GM11168 (cell line): ENCODE results near the gene PITPNM3.
"Not testable (repeated sequence)": the region's sequence is repeated elsewhere in the genome, so short reads cannot be mapped to it uniquely, and the experiment has no call there.

Experiments
- in situ Hi-C: fragments of 300-500 bp; cut with MboI; formaldehyde crosslinking; loops from one replicate; pipeline ENCODE4 v1.12.0; 2022; ENCODE audit warnings: low sequenced_read_pairs; ENCODE audit not compliant: unreplicated experiment

PITPNM3 gene

GRCh38 chr17:6556121-6557039 is at the start of gene PITPNM3:
PITPNM3 (minus strand) TSS chr17:6556555; CDS start chr17:6556406, 149 bp downstream.
- in situ Hi-C loops, result no loop called here

DNA sequence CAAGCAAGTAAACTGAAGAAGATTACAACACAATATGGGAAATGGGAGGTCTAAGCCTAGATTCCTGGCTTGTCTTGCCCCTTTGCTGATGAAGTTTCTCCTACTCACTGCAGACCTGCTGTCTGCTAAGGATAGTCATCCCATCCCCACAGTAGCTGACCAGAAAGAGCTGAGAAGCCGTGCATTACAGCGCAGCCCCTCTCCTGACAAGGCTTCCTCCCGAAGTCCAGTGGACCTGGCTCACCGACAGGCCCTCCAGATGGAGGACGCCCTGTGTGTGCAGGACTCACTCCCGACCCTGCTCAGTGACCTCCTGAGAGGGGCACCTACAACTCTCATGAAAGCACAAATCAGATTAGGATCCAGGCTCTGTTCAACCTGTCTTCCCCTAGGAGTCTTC is 48.8 kb upstream of the PITPNM3 start:
- in situ Hi-C loops, result no loop called here

DNA sequence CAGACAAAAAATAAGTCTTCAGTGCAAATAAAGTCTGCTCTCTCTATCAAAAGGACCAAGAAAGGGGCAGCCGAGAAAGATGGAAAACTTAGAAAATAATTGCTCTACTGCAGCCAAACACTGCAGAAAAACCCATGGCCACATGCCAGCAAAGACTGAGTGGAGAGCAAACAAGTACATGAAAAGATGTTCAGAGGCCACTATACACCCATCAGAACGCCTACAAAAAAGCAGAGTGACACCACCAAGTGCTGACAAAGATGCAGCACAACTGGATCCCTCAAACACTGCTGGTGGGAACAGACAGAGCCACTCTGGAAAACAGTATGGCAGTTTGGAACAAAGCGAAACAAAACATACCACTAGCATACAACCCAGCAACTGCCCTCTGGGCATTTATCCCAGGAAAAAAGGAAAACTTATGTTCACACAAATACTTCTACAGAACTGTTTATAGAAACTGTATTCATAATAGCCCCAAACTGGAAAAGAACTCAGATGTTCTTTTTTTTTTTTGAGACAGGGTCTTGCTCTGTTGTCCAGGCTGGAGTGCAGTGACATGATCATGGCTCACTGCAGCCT is 47.5 kb upstream of the PITPNM3 start:
- in situ Hi-C loops, result no loop called here

DNA sequence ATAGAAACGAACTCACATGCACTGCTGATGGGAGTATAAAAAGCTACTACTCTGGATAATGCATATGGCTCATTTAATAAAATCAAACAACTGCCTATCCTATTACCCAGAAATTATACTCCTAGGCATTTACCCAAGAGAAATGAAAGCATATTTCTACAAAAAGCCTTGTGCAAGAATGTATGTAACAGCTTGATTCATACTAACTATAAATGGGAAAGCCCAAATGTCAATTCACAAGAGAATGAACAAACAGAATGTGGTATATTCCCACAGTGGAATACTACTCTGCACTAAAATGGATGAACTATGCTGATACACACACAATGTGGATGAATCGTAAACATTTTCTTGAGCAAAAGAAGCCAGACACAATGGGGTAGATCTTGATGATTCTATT is 45.8 kb upstream of the PITPNM3 start:
- in situ Hi-C loops, result no loop called here

DNA sequence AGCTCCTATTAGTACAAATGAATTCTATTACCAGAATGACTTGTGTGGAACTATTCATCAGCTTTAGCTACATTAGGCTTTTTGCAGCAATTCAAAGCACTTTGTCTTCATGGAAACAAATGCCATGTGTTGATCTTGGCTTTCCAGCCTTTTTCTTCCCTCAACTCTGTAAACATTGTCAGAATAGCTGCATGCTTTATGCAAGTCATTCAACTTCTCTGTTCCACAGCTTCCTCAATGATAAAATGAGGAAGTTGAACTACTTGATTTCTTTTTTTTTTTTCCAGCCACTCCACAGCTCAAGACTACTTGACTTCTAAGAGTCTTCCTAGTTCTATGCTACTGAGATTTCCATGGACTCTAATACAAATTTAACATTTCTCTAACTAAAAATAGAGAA is 43.0 kb upstream of the PITPNM3 start:
- in situ Hi-C loops, result no loop called here

- in situ Hi-C loops, result no loop called here
These were observed 41.4 kb upstream of the PITPNM3 start for GRCh38 chr17:6597727-6598126.

GRCh38 chr17:6596941-6597340 is 40.6 kb upstream of the PITPNM3 start:
- in situ Hi-C loops, result no loop called here

DNA sequence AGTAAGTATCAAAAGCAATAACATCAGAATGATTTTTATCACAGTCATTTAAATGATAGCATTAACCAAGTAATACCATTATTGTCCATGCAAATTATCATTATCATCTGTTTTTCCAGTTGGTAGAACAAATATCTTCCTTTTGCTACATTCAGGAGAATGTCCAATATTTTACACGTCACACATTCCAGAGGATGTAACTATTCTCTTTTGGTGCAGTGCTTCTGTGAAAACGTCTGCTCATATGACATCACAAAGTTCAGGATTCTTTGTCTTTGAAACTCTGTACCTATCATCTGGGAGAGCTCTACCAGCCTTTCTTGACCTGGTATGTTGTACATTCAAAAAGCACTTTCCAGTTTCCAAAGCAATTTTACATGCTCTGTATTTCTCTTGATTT is 40.2 kb upstream of the PITPNM3 start:
- in situ Hi-C loops, result no loop called here

- in situ Hi-C loops, result no loop called here
These were observed 39.7 kb upstream of the PITPNM3 start for GRCh38 chr17:6596081-6596480.

GRCh38 chr17:6593371-6593770 is 37.0 kb upstream of the PITPNM3 start:
- in situ Hi-C loops, result not testable (repeated sequence)

GRCh38 chr17:6592173-6592572 is 35.8 kb upstream of the PITPNM3 start:
- in situ Hi-C loops, result no loop called here

DNA sequence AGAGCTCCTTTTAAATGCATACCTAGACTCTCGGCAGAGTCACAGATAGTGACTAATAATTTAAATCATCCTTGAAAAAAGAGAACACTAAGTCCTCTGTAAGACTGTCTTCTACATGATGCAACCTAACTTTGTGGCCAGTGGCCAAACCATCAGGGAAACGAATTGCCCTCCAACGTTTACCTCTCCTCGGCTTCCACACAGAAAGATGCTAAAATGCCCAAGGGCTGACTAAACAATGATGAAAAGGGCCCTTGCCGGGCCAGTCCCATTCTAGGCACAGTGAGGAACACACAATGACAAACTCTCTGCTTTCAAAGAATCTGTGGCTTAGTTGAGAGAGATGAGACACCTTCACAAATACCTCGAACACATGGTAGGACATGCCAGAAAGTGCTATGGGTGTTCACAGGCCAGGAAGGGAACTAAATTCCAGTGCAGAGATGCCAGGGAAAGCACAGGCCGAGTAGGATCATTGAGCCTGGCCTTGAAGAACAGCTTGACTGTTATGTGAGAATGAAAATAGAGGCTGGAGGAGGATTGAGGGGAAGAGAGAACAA is 35.3 kb upstream of the PITPNM3 start:
- in situ Hi-C loops, result no loop called here

GRCh38 chr17:6589266-6589946 is 33.1 kb upstream of the PITPNM3 start:
- in situ Hi-C loops, result no loop called here

DNA sequence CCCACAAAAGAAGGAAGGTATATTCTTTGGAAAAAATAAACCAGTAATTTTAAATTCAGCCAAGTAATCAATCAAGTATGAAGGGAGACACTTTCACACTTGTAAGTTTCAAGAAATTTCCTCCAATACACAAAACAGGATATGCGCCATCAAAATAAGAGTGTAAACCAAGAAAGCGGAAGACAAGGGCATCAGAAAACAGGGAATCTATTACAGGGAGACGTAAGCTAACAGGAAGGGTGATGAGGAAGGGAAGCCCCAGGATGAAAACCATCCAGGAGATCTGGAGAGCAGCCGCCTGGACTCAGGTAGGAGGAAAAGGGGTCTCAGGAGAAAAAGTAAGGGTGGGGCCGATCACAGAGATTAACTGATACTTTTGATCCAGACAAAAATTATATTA is 31.8 kb upstream of the PITPNM3 start:
- in situ Hi-C loops, result no loop called here

DNA sequence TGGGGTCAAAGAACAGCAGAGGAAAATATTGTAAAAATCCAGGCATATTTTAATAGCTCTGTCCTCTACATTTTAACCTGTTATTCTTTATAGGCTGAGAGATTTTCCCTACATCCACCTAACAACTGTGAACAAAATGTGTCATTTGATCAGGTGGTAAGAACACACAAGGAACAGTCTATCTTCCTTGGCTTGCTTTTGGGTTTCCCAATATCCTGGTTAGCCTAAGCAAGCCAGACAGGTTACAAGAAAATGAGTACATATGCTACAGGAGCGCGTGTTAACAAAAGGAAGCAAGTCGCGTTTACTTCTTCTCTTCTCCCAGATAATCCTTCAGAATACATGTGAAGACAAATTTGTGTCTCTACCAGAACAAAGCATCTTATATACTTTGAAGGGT is 31.0 kb upstream of the PITPNM3 start:
- in situ Hi-C loops, result no loop called here

DNA sequence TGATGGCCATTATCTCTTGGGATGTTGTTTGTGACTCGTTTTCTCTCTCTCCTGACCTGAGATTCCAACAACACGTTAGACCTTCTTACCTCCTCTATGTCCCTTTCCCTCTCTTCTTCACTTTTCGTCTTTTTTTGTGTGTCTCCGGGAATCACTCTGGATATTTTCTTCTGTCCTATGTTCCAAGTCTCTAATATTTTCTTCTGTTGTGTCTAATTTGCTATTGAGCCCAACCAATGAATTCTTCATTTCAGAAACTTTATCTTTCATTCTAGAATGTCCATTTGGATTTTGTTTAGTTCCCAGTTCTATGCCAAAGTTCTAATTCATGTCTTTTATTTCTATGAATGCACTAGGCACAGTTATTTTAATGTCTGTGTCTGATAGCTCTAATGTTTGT is 27.1 kb upstream of the PITPNM3 start:
- in situ Hi-C loops, result no loop called here

DNA sequence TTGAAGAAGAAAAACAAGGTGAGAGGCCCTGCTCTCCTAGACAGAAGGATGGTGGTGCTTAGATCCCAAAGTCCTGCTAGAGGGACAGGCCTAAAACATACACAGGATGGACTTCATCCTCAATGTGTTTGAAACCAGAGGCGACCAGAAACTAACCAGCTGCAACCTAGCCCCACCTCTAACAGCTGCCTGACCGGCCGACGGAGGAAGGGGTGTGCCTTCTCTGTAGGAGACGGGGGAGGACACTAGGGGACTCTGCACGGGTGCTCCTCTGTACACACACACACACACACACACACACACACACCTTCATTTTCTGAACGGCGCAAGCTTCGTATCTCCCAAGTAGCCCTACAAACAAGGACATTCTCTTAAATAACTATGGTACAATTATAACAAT is 24.3 kb upstream of the PITPNM3 start:
- in situ Hi-C loops, result no loop called here

DNA sequence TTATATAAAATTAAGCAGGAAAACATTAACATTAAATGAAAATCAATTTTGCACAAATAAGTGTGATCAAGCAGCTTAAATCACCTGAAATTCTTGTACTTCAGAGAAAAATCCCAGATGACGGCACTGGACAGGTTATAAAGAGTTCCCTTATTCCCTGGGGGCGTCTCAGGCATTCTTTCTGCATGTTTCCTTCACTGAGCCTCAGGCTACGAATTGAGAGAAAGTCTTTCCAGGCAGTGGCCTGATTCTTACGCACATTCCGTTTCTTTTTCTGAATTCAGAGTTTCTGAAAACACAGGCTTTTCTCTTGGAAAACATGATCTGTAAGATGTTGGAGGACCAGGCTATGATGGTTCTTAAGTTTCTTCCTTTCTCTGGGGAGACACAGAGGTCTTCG is 22.1 kb upstream of the PITPNM3 start:
- in situ Hi-C loops, result no loop called here

- in situ Hi-C loops, result no loop called here
These were observed 21.4 kb upstream of the PITPNM3 start for GRCh38 chr17:6577686-6578263.

GRCh38 chr17:6576038-6576785 is 19.9 kb upstream of the PITPNM3 start:
- in situ Hi-C loops, result no loop called here
